ENCODE results near the gene SDC3.

GRCh38 chr1:30883389-30884172, 25.0 kb downstream of the SDC3 start:
- no peak for TF ChIP-seq CTCF (IDR thresholded peaks at IDR 0.05; ENCODE audit: insufficient read depth, low read depth, low read length)
- TF ChIP-seq EZH2 (IDR thresholded peaks at IDR 0.05; ENCODE audit: insufficient read depth, low read length) = no peak

All from astrocyte (in vitro differentiated cells and primary cell).